ENCODE results near the gene AIFM2.
A peak's percentile ranks its signal among the peaks of the same experiment; 100 is the strongest.
"Not testable (repeated sequence)": the region's sequence is repeated elsewhere in the genome, so short reads cannot be mapped to it uniquely, and the experiment has no call there.

The AIFM2 gene

GRCh38 chr10:70119197-70119596 lies 13.4 kb downstream of the AIFM2 start:
- Histone ChIP-seq H3K36me3 (ENCODE audit: insufficient read depth, low read length) (peaks cover 34% of the 10 kb centered on the region), H3K9me3 (ENCODE audit: low read length) (no peaks in the 10 kb centered on the region), H3K27me3 (ENCODE audit: control insufficient read depth in 1 of 2, insufficient read depth in 2 of 2, low read length in 2 of 2) (no peaks in the 10 kb centered on the region), H3K9ac (ENCODE audit: low read length) (no peak overlapping the region), H3K4me3 (ENCODE audit: low read depth in 1 of 2, low read length in 2 of 2) (no peak overlapping the region), H3K27ac (ENCODE audit: low read depth, low read length) (no peak overlapping the region), H3K4me1 (ENCODE audit: insufficient read depth, low read length) (no peaks in the 10 kb centered on the region)

DNA sequence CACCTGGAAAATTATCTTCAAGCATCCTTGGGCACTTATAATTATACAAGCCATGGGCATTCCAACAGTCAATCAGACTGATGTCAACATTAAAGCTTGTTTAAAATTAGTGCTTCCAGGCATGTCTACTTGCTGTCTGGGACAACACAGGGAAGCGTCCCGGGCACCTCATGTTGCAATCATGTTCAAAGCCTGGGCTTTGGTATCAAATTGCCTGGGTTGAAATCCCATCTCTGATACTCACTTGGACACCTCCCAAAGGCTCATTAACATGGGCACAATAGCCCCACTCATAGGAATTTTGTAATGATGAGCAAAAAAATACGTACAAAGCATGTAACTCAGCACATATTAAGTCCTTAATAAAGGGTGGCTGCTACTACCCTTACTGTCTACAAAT lies 14.4 kb downstream of the AIFM2 start:
- Histone ChIP-seq H3K4me3 (ENCODE audit: low read depth in 1 of 2, low read length in 2 of 2) (no peak overlapping the region), H3K9me3 (ENCODE audit: low read length) (no peaks in the 10 kb centered on the region), H3K36me3 (ENCODE audit: insufficient read depth, low read length) (peaks cover 44% of the 10 kb centered on the region), H3K27ac (ENCODE audit: low read depth, low read length) (no peak overlapping the region), H3K4me1 (ENCODE audit: insufficient read depth, low read length) (no peaks in the 10 kb centered on the region), H3K9ac (ENCODE audit: low read length) (no peak overlapping the region), H3K27me3 (ENCODE audit: control insufficient read depth in 1 of 2, insufficient read depth in 2 of 2, low read length in 2 of 2) (no peaks in the 10 kb centered on the region)

DNA sequence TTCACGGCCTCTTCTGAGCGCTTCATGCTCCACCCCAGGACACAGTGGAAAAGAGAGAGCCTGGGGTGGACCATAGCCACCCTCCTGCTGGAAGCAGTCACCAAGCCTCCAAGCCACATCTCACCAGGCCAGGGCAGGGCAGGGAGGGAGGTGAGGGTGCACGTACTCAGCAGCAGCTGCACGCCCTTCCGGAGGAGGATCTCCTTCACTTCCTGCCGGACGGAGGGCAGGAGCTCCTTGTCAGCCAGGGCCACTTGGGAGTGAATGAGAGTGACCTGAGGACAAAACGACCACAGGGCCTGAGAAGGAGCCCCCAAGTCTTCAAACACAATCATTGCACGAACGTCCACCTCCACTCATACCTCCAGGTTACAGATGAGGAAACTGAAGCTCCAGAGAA lies 15.0 kb downstream of the AIFM2 start:
- Histone ChIP-seq H3K9ac (ENCODE audit: low read length) (no peak overlapping the region), H3K36me3 (ENCODE audit: insufficient read depth, low read length) (peaks cover 43% of the 10 kb centered on the region)

DNA sequence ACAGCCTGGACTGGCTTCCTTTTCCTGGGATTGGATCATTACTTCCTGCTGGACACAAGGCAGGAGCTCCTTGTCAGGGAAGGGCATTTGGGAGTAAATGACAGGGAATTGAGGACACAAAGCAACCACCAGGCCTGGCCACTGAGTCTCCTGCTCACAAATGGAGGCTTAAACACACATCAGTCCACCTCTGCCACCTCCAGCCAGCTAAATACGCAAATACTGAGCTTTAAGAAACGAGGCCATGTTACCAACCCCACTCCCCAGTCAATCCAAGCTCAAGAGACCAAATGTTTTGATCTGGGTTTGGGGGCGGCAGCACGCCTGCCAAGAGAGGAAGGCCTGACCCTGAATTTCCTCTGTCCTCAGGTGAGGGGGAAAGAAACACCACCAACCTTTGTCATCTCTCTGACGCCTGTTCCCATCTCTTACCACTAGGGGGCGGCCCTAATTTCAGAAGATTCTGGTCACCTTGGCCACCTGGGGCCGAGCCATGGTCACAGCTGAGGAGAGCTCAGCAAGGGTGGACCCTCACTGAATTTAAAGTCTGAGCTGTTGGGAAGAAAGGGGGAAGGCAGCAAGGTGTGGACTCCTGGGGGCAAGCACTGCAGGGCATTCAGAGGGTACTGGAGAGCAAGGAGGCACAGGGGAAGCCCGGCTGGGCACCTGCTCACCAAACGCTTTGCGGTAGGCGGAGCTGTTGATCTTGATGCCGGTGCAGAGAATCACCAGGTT lies 16.5 kb downstream of the AIFM2 start:
- Histone ChIP-seq H3K4me3 (ENCODE audit: low read depth in 1 of 2, low read length in 2 of 2) (no peak overlapping the region), H3K4me1 (ENCODE audit: insufficient read depth, low read length) (no peaks in the 10 kb centered on the region), H3K36me3 (ENCODE audit: insufficient read depth, low read length) (peaks cover 43% of the 10 kb centered on the region), H3K27me3 (ENCODE audit: control insufficient read depth in 1 of 2, insufficient read depth in 2 of 2, low read length in 2 of 2) (no peaks in the 10 kb centered on the region), H3K9me3 (ENCODE audit: low read length) (no peaks in the 10 kb centered on the region), H3K27ac (ENCODE audit: low read depth, low read length) (no peak overlapping the region), H3K9ac (ENCODE audit: low read length) (no peak overlapping the region)

More for the DNA sequence above, 15.0 kb downstream of the AIFM2 start:
- Histone ChIP-seq H3K4me1 (ENCODE audit: insufficient read depth, low read length) (no peaks in the 10 kb centered on the region), H3K27me3 (ENCODE audit: control insufficient read depth in 1 of 2, insufficient read depth in 2 of 2, low read length in 2 of 2) (no peaks in the 10 kb centered on the region), H3K27ac (ENCODE audit: low read depth, low read length) (no peak overlapping the region), H3K9me3 (ENCODE audit: low read length) (no peaks in the 10 kb centered on the region), H3K4me3 (ENCODE audit: low read depth in 1 of 2, low read length in 2 of 2) (no peak overlapping the region)

DNA sequence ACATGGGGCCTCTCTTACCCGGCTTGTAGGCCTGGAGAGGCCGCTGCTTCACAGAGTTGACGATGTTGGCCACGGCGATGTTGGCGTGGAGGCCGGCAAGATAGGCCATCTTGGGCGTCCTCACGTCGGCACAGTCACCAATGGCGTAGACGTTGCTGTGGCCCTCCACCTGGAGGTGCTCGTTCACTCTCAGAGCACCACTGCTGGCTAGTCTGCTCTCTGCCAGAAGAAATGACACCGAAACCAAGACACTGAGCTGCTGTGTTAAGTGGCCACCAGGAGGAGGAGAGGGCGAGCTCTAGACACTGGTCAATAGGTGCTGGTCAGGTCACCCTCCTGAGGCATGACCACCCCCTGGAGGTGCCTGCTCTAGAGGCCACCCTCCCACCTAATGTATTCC lies 17.7 kb downstream of the AIFM2 start:
- no peaks in the 10 kb centered on the region for H3K4me1 ChIP-seq (ENCODE audit: insufficient read depth, low read length)
- H3K27ac ChIP-seq (ENCODE audit: low read depth, low read length), result no peak overlapping the region
- H3K27me3 ChIP-seq (ENCODE audit: control insufficient read depth in 1 of 2, insufficient read depth in 2 of 2, low read length in 2 of 2), result no peaks in the 10 kb centered on the region
- peak overlapping the region in 1 of 2 donors; percentile 20 for H3K4me3 ChIP-seq (ENCODE audit: low read depth in 1 of 2, low read length in 2 of 2)
- peaks cover 39% of the 10 kb centered on the region for H3K36me3 ChIP-seq (ENCODE audit: insufficient read depth, low read length)
- no peaks in the 10 kb centered on the region for H3K9me3 ChIP-seq (ENCODE audit: low read length)
- H3K9ac ChIP-seq (ENCODE audit: low read length), result no peak overlapping the region

GRCh38 chr10:70112071-70112470 lies 20.6 kb downstream of the AIFM2 start:
- H3K9me3 ChIP-seq (ENCODE audit: low read length), result no peaks in the 10 kb centered on the region
- H3K4me1 ChIP-seq (ENCODE audit: insufficient read depth, low read length), result no peaks in the 10 kb centered on the region
- no peaks in the 10 kb centered on the region for H3K27me3 ChIP-seq (ENCODE audit: control insufficient read depth in 1 of 2, insufficient read depth in 2 of 2, low read length in 2 of 2)
- H3K36me3 ChIP-seq (ENCODE audit: insufficient read depth, low read length), result peaks cover 24% of the 10 kb centered on the region
- no peak overlapping the region for H3K27ac ChIP-seq (ENCODE audit: low read depth, low read length)
- H3K4me3 ChIP-seq (ENCODE audit: low read depth in 1 of 2, low read length in 2 of 2), result no peak overlapping the region
- no peak overlapping the region for H3K9ac ChIP-seq (ENCODE audit: low read length)

- no peak overlapping the region for H3K27ac ChIP-seq (ENCODE audit: low read depth, low read length)
- no peaks in the 10 kb centered on the region for H3K4me1 ChIP-seq (ENCODE audit: insufficient read depth, low read length)
- no peak overlapping the region for H3K9ac ChIP-seq (ENCODE audit: low read length)
- no peak overlapping the region for H3K4me3 ChIP-seq (ENCODE audit: low read depth in 1 of 2, low read length in 2 of 2)
- H3K36me3 ChIP-seq (ENCODE audit: insufficient read depth, low read length), result peaks cover 24% of the 10 kb centered on the region
- no peaks in the 10 kb centered on the region for H3K27me3 ChIP-seq (ENCODE audit: control insufficient read depth in 1 of 2, insufficient read depth in 2 of 2, low read length in 2 of 2)
- no peaks in the 10 kb centered on the region for H3K9me3 ChIP-seq (ENCODE audit: low read length)
Measured at GRCh38 chr10:70111496-70111895, 21.1 kb downstream of the AIFM2 start.

GRCh38 chr10:70109064-70109729 lies 23.4 kb downstream of the AIFM2 start:
- peaks cover 21% of the 10 kb centered on the region for H3K36me3 ChIP-seq (ENCODE audit: insufficient read depth, low read length)
- H3K9ac ChIP-seq (ENCODE audit: low read length), result no peak overlapping the region
- H3K4me3 ChIP-seq (ENCODE audit: low read depth in 1 of 2, low read length in 2 of 2), result no peak overlapping the region
- H3K27ac ChIP-seq (ENCODE audit: low read depth, low read length), result no peak overlapping the region
- no peaks in the 10 kb centered on the region for H3K27me3 ChIP-seq (ENCODE audit: control insufficient read depth in 1 of 2, insufficient read depth in 2 of 2, low read length in 2 of 2)
- no peaks in the 10 kb centered on the region for H3K9me3 ChIP-seq (ENCODE audit: low read length)
- H3K4me1 ChIP-seq (ENCODE audit: insufficient read depth, low read length), result no peaks in the 10 kb centered on the region

GRCh38 chr10:70106958-70107791 lies 25.4 kb downstream of the AIFM2 start:
- Histone ChIP-seq H3K27ac (ENCODE audit: low read depth, low read length) (no peak overlapping the region), H3K36me3 (ENCODE audit: insufficient read depth, low read length) (peaks cover 7% of the 10 kb centered on the region), H3K27me3 (ENCODE audit: control insufficient read depth in 1 of 2, insufficient read depth in 2 of 2, low read length in 2 of 2) (no peaks in the 10 kb centered on the region), H3K9ac (ENCODE audit: low read length) (no peak overlapping the region), H3K9me3 (ENCODE audit: low read length) (no peaks in the 10 kb centered on the region), H3K4me3 (ENCODE audit: low read depth in 1 of 2, low read length in 2 of 2) (no peak overlapping the region), H3K4me1 (ENCODE audit: insufficient read depth, low read length) (no peaks in the 10 kb centered on the region)

DNA sequence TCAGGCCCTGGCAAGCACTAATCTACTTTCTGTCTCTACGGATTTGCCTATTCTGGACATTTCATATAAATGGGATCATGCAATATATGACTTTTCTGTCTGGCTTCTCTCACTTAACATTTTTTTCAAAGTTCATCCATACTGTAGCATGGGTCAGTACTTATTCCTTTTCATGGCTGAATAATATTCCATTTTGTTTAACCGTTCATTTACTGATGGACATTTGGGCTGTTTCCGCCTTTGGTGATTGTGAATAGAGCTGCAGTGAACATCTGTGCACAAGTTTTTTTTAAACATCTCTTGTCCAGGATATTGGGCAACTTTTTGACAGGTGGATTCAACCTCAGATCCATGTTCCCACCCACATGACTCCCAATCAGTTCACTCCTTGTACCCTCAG lies 31.0 kb downstream of the AIFM2 start:
- Histone ChIP-seq H3K27ac (ENCODE audit: low read depth, low read length) (no peak overlapping the region), H3K4me1 (ENCODE audit: insufficient read depth, low read length) (no peaks in the 10 kb centered on the region), H3K4me3 (ENCODE audit: low read depth in 1 of 2, low read length in 2 of 2) (no peak overlapping the region), H3K9me3 (ENCODE audit: low read length) (no peaks in the 10 kb centered on the region), H3K36me3 (ENCODE audit: insufficient read depth, low read length) (peaks cover 18% of the 10 kb centered on the region), H3K27me3 (ENCODE audit: control insufficient read depth in 1 of 2, insufficient read depth in 2 of 2, low read length in 2 of 2) (no peaks in the 10 kb centered on the region), H3K9ac (ENCODE audit: low read length) (no peak overlapping the region)

DNA sequence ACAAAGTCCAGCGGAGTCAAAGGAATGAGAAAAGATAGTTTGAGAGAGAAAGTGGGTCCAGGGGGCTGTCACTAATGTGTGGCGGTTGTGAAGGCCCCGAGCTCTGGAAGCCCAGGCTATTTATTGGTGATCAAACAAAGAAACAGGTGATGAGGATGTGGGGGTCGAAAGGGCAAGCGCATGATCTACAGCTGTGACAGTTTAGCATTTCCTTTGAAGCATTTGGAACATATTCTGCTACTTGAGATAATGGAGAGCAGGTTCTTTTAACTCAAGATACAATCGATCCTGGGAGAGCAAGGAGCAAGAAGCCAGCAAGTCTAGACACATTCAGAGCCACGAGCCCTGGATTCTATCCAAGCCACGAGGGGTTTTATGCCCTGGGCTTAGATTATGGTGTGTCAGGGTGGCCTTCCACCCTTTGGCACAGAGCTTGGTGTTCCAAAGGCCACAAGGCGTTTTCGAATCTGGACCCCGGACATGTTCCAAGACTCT lies 31.5 kb downstream of the AIFM2 start:
- not testable (repeated sequence) for H3K9me3 ChIP-seq (ENCODE audit: low read length); H3K9ac ChIP-seq (ENCODE audit: low read length); H3K27me3 ChIP-seq (ENCODE audit: control insufficient read depth in 1 of 2, insufficient read depth in 2 of 2, low read length in 2 of 2); H3K4me3 ChIP-seq (ENCODE audit: low read depth in 1 of 2, low read length in 2 of 2); H3K4me1 ChIP-seq (ENCODE audit: insufficient read depth, low read length); H3K27ac ChIP-seq (ENCODE audit: low read depth, low read length)
- H3K36me3 ChIP-seq (ENCODE audit: insufficient read depth, low read length), result peaks cover 18% of the 10 kb centered on the region

All from muscle layer of colon (tissue), 2 donors.